ENCODE results near the gene RHOA. TPM values are rescaled to one million over a fixed set of nuclear protein-coding genes. Genes with fewer than 3 reads are reported as not detected.
A peak's percentile ranks its signal among the peaks of the same experiment; 100 is the strongest.

Gene RHOA
- total and polyA plus RNA-seq, 2 donors (not counting 1 experiment from before 2014, with no cell fraction given) = 548 to 1,002 TPM

DNA sequence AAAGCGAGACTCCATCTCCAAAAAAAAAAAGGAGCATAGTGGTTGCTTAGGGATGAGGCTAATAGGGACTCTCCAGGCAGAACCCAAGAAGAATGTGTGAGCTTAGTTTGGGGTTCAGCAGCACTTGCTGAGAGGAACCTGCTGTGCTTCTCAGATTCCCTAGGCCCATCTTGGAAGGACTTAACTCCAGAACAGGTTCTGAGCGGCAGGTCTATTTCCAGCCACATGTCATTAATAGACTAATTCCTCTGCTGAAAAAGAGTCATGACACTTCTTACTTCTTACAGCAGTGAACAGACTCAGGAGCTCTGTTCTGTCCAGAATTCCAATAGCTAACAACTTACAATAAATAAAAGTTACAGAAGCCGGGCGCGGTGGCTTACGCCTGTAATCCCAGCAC, 22.5 kb downstream of the RHOA start:
- Histone ChIP-seq H3K36me3 (ENCODE audit: control insufficient read depth, insufficient read depth, low read length) (no peaks in the 10 kb centered on the region), H3K4me1 (ENCODE audit: control insufficient read depth, extremely low read depth, insufficient read depth, low read length) (peaks cover 2% of the 10 kb centered on the region), H4K20me1 (ENCODE audit: control insufficient read depth, extremely low read depth, insufficient read depth, low read length) (peaks cover 5% of the 10 kb centered on the region), H3K9ac (ENCODE audit: insufficient read depth, low read length) (no peak overlapping the region), H3K9me3 (ENCODE audit: control insufficient read depth, insufficient read depth, low read depth, low read length) (no peaks in the 10 kb centered on the region), H3K27me3 (ENCODE audit: control insufficient read depth, insufficient read depth, low read length) (no peaks in the 10 kb centered on the region), H3K4me2 (ENCODE audit: extremely low read depth, insufficient read depth, low read length) (no peak overlapping the region), H3K79me2 (ENCODE audit: control insufficient read depth, insufficient read depth, low read length) (peaks cover 95% of the 10 kb centered on the region), H2AFZ (ENCODE audit: low read length) (no peak overlapping the region), H3K27ac (ENCODE audit: insufficient read depth, low read length) (no peak overlapping the region), H3K4me3 (replicated peaks in 1 of 4; ENCODE audit: control extremely low read depth in 1 of 4, insufficient read depth in 1 of 4, low read depth in 3 of 4, low read length in 4 of 4) (no peak overlapping the region)
- TF ChIP-seq, protein P1, sequence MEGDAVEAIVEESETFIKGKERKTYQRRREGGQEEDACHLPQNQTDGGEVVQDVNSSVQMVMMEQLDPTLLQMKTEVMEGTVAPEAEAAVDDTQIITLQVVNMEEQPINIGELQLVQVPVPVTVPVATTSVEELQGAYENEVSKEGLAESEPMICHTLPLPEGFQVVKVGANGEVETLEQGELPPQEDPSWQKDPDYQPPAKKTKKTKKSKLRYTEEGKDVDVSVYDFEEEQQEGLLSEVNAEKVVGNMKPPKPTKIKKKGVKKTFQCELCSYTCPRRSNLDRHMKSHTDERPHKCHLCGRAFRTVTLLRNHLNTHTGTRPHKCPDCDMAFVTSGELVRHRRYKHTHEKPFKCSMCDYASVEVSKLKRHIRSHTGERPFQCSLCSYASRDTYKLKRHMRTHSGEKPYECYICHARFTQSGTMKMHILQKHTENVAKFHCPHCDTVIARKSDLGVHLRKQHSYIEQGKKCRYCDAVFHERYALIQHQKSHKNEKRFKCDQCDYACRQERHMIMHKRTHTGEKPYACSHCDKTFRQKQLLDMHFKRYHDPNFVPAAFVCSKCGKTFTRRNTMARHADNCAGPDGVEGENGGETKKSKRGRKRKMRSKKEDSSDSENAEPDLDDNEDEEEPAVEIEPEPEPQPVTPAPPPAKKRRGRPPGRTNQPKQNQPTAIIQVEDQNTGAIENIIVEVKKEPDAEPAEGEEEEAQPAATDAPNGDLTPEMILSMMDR (conservative IDR thresholded peaks at IDR 0.05 in 1 of 2, IDR thresholded peaks at IDR 0.05 in 1 of 2; ENCODE audit: low read depth in 1 of 2, low read length in 2 of 2) = no peak
- TF ChIP-seq EZH2 (IDR thresholded peaks at IDR 0.05; ENCODE audit: low read length, missing control alignments) = no peak
- no peak for DNase-seq (ENCODE audit: low read depth in 2 of 2)

DNA sequence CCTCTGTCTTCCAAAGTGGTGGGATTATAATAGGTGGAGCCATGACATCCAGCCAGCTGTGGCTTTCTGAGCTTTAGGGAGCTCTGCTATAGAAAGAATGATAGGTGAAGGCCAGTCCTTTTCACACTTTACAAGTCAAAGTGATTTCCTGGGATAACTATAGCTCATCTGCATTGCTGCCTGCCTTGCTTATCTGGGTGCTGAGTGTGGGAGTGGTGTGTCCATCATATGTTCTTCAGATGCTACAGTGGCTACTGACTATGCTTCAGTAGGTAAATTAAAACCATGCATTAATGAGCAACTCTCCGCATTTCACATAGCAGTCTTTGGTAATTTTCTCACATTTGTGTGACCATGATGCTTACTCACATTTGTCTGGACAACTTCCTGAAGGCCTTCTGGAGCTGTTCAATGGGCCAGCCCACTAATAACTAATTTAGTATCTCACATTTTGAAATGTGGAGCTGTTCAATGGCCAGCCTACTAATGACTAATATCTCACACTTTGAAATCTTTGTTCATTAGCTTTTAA, 23.4 kb downstream of the RHOA start:
- Histone ChIP-seq H4K20me1 (ENCODE audit: control insufficient read depth, extremely low read depth, insufficient read depth, low read length) (peaks cover 5% of the 10 kb centered on the region), H3K4me2 (ENCODE audit: extremely low read depth, insufficient read depth, low read length) (no peak overlapping the region), H3K4me1 (ENCODE audit: control insufficient read depth, extremely low read depth, insufficient read depth, low read length) (peaks cover 2% of the 10 kb centered on the region), H3K9ac (ENCODE audit: insufficient read depth, low read length) (no peak overlapping the region), H3K36me3 (ENCODE audit: control insufficient read depth, insufficient read depth, low read length) (no peaks in the 10 kb centered on the region), H3K27me3 (ENCODE audit: control insufficient read depth, insufficient read depth, low read length) (no peaks in the 10 kb centered on the region), H3K79me2 (ENCODE audit: control insufficient read depth, insufficient read depth, low read length) (peaks cover 96% of the 10 kb centered on the region), H2AFZ (ENCODE audit: low read length) (no peak overlapping the region), H3K4me3 (replicated peaks in 1 of 4; ENCODE audit: control extremely low read depth in 1 of 4, insufficient read depth in 1 of 4, low read depth in 3 of 4, low read length in 4 of 4) (no peak overlapping the region), H3K27ac (ENCODE audit: insufficient read depth, low read length) (peak overlapping the region; percentile 28), H3K9me3 (ENCODE audit: control insufficient read depth, insufficient read depth, low read depth, low read length) (no peaks in the 10 kb centered on the region)
- DNase-seq (ENCODE audit: low read depth in 2 of 2) = peak in 1 of 2 donors; percentile 60
- no peak for TF ChIP-seq EZH2 (IDR thresholded peaks at IDR 0.05; ENCODE audit: low read length, missing control alignments)
- TF ChIP-seq, protein P1 (conservative IDR thresholded peaks at IDR 0.05 in 1 of 2, IDR thresholded peaks at IDR 0.05 in 1 of 2; ENCODE audit: low read depth in 1 of 2, low read length in 2 of 2) = no peak

- Histone ChIP-seq H2AFZ (ENCODE audit: low read length) (no peak overlapping the region), H3K9me3 (ENCODE audit: control insufficient read depth, insufficient read depth, low read depth, low read length) (no peaks in the 10 kb centered on the region), H3K27ac (ENCODE audit: insufficient read depth, low read length) (peak overlapping the region; percentile 28), H3K9ac (ENCODE audit: insufficient read depth, low read length) (no peak overlapping the region), H3K36me3 (ENCODE audit: control insufficient read depth, insufficient read depth, low read length) (no peaks in the 10 kb centered on the region), H3K4me1 (ENCODE audit: control insufficient read depth, extremely low read depth, insufficient read depth, low read length) (peaks cover 2% of the 10 kb centered on the region), H3K4me2 (ENCODE audit: extremely low read depth, insufficient read depth, low read length) (no peak overlapping the region), H3K4me3 (replicated peaks in 1 of 4; ENCODE audit: control extremely low read depth in 1 of 4, insufficient read depth in 1 of 4, low read depth in 3 of 4, low read length in 4 of 4) (no peak overlapping the region), H3K79me2 (ENCODE audit: control insufficient read depth, insufficient read depth, low read length) (peaks cover 96% of the 10 kb centered on the region), H3K27me3 (ENCODE audit: control insufficient read depth, insufficient read depth, low read length) (no peaks in the 10 kb centered on the region), H4K20me1 (ENCODE audit: control insufficient read depth, extremely low read depth, insufficient read depth, low read length) (peaks cover 5% of the 10 kb centered on the region)
- no peak for TF ChIP-seq EZH2 (IDR thresholded peaks at IDR 0.05; ENCODE audit: low read length, missing control alignments)
- TF ChIP-seq, protein P1 (conservative IDR thresholded peaks at IDR 0.05 in 1 of 2, IDR thresholded peaks at IDR 0.05 in 1 of 2; ENCODE audit: low read depth in 1 of 2, low read length in 2 of 2) = no peak
- no peak for DNase-seq (ENCODE audit: low read depth in 2 of 2)
These were observed 24.1 kb downstream of the RHOA start for GRCh38 chr3:49387721-49388120.

All from fibroblast of lung (primary cell).